Natural killer cell (primary cell): ENCODE results near the gene XIAP. TPM values are rescaled to one million over a fixed set of nuclear protein-coding genes. Genes with fewer than 3 reads are reported as not detected.

Experiments used
- ATAC-seq, 3 donors: fragments of 150-1000 bp in 2 of 3; fragments of 200-7000 bp in 1 of 3; cut with Tn5 transposase; 1 replicate in 1 of 3; 2 replicates in 2 of 3; pipeline ENCODE4 v1.10.0; 2021; ENCODE audit warnings: mild to moderate bottlenecking in 2 of 3, moderate library complexity in 2 of 3
- DNase-seq, 2 donors: peaks; one replicate each; pipeline versions ENCODE4 v3.0.0 to v3.0.0-alpha.2; 2013 to 2021; ENCODE audit warnings: mixed read lengths in 1 of 2
- H3K27ac ChIP-seq: one replicate; pipeline ENCODE4 v1.5.1; 2013; ENCODE audit warnings: mild to moderate bottlenecking, low read length
- H3K27me3 ChIP-seq: one replicate; pipeline ENCODE4 v1.6.1; 2013; ENCODE audit warnings: low read length; ENCODE audit not compliant: control insufficient read depth, insufficient read depth
- H3K36me3 ChIP-seq: one replicate; pipeline ENCODE4 v1.6.1; 2013; ENCODE audit warnings: low read length; ENCODE audit not compliant: control insufficient read depth, insufficient read depth
- H3K4me1 ChIP-seq: one replicate; pipeline ENCODE4 v1.6.1; 2013; ENCODE audit warnings: low read length; ENCODE audit not compliant: control insufficient read depth, insufficient read depth
- H3K4me3 ChIP-seq: one replicate; pipeline ENCODE4 v1.5.1; 2013; ENCODE audit warnings: low read length
- H3K9me3 ChIP-seq: one replicate; pipeline ENCODE4 v1.6.1; 2013; ENCODE audit warnings: low read length; ENCODE audit not compliant: control insufficient read depth, insufficient read depth
- H3K27ac Mint-ChIP-seq, 2 donors: one replicate each; pipeline ENCODE4 v1.8.0; 2022; ENCODE audit warnings: mild to moderate bottlenecking in 2 of 2, mixed read lengths in 2 of 2, moderate library complexity in 1 of 2
- H3K27me3 Mint-ChIP-seq, 2 donors: one replicate each; pipeline ENCODE4 v1.8.0; 2022; ENCODE audit warnings: low read depth in 2 of 2, mixed read lengths in 2 of 2
- H3K36me3 Mint-ChIP-seq: one replicate; pipeline ENCODE4 v1.8.0; 2022; ENCODE audit warnings: mixed read lengths
- H3K4me1 Mint-ChIP-seq, 2 donors: one replicate each; pipeline ENCODE4 v1.8.0; 2022; ENCODE audit warnings: mixed read lengths in 2 of 2
- H3K4me3 Mint-ChIP-seq: one replicate; pipeline ENCODE4 v1.8.0; 2022; ENCODE audit warnings: mild to moderate bottlenecking, moderate library complexity, mixed read lengths
- H3K9me3 Mint-ChIP-seq, 2 donors: one replicate each; pipeline ENCODE4 v1.8.0; 2022; ENCODE audit warnings: mixed read lengths in 2 of 2
- CTCF ChIP-seq: fragments of 200-600 bp; IDR thresholded peaks from one replicate; pipeline ENCODE4 v1.8.0; 2022; ENCODE audit warnings: antibody characterized with exemption
- WGBS: methylation state at CpG from one replicate; pipeline ENCODE4 v1.1.7; 2013; ENCODE audit warnings: missing lambda C conversion rate; ENCODE audit not compliant: insufficient coverage; 5-methylcytosine and 5-hydroxymethylcytosine counted together
- intact Hi-C: fragments of 100-400 bp; cut with micrococcal nuclease; formaldehyde crosslinking; loops from one replicate; pipeline ENCODE4 v1.14.2; 2022
- total RNA-seq, 4 donors: library from RNA; stranded (reverse); fragments of 120-200 nt in 1 of 4; gene quantifications; one replicate each; pipeline versions ENCODE4 v1.2.3 to v1.2.4, GENCODE V29; 2013 to 2022

Gene XIAP
- total RNA-seq, 3 donors from 2014 or later (not counting 1 experiment from before 2014, with no cell fraction given), result 32.2 to 44.9 (median 40.2) TPM

GRCh38 chrX:123962006-123962467 lies 102.2 kb downstream of the XIAP start:
- H3K27me3 Mint-ChIP-seq, result no peaks in the 10 kb centered on the region
- no peaks in the 10 kb centered on the region for H3K36me3 ChIP-seq
- H3K4me1 Mint-ChIP-seq, result peaks cover 37 to 40% of the 10 kb centered on the region in 2 donors
- no peaks in the 10 kb centered on the region for H3K27me3 ChIP-seq
- DNase-seq (peak in 1 of 2 donors; percentile 55), ATAC-seq (no peak)
- H3K4me3 ChIP-seq, result peak overlapping the region; percentile 100
- no peaks in the 10 kb centered on the region for H3K9me3 ChIP-seq
- TF ChIP-seq CTCF, result no peak
- peaks cover 10% of the 10 kb centered on the region for H3K36me3 Mint-ChIP-seq
- peak overlapping the region; percentile 99 to 100 for H3K27ac Mint-ChIP-seq
- H3K27ac ChIP-seq, result peak overlapping the region; percentile 100
- intact Hi-C loops, result loop anchor here (5.0 kb wide), 5 partner anchors 50 to 400 kb away; no protein-coding TSS in a partner anchor
- WGBS, result 0% methylated on average over 11 of the region's 23 CpGs
- peaks cover 3% of the 10 kb centered on the region for H3K4me1 ChIP-seq
- peak overlapping the region; percentile 99 for H3K4me3 Mint-ChIP-seq
- no peaks in the 10 kb centered on the region for H3K9me3 Mint-ChIP-seq

GRCh38 chrX:123962794-123963373 lies 103.0 kb downstream of the XIAP start:
- DNase-seq (peak; percentile 66 to 92), ATAC-seq (peak; percentile 61 to 76 (median 69))
- Mint-ChIP-seq H3K4me3 (peak overlapping the region; percentile 99), H3K27me3 (no peaks in the 10 kb centered on the region), H3K4me1 (peaks cover 37 to 40% of the 10 kb centered on the region in 2 donors), H3K36me3 (peaks cover 10% of the 10 kb centered on the region), H3K9me3 (no peaks in the 10 kb centered on the region), H3K27ac (peak overlapping the region; percentile 99 to 100)
- intact Hi-C loops, result loop anchor here (5.0 kb wide), 5 partner anchors 49 to 399 kb away; no protein-coding TSS in a partner anchor
- Histone ChIP-seq H3K27ac (peak overlapping the region; percentile 100), H3K4me1 (peaks cover 3% of the 10 kb centered on the region), H3K9me3 (no peaks in the 10 kb centered on the region), H3K36me3 (no peaks in the 10 kb centered on the region), H3K27me3 (no peaks in the 10 kb centered on the region), H3K4me3 (peak overlapping the region; percentile 100)
- TF ChIP-seq CTCF, result no peak
- 0% methylated on average over 15 of the region's 22 CpGs for WGBS

Other genes starting within 250 kb of the XIAP start
- 100 to 1,000 TPM in 1 of 3 donors, 10 to 100 TPM in 2; 86.9 to 114 (median 90.3) TPM for gene THOC2, start 127.0 kb upstream of the XIAP start, total RNA-seq
- gene STAG2, start 101.7 kb downstream of the XIAP start, total RNA-seq, result 10 to 100 TPM; 91.7 to 97.2 (median 92.4) TPM